Activated CD4-positive, alpha-beta T cell treated with anti-CD3 and anti-CD28 coated beads for 48 hours (primary cell): Measurements from ENCODE around the gene ZNF695.
A peak's percentile ranks its signal among the peaks of the same experiment; 100 is the strongest.
"Not testable (repeated sequence)": the region's sequence is repeated elsewhere in the genome, so short reads cannot be mapped to it uniquely, and the experiment has no call there.

Source experiments
- DNase-seq: peaks from one replicate; pipeline ENCODE4 v3.0.0-alpha.2; 2020

Gene ZNF695

GRCh38 chr1:247007511-247008405 is at the start of gene ZNF695:
Gene ZNF695, minus strand, starts transcription at chr1:247008057. Its CDS starts 149 bp downstream, at chr1:247007908.
- DNase-seq, result peak; percentile 79

- no peak for DNase-seq
Observed at GRCh38 chr1:247056071-247056470, 48.2 kb upstream of the ZNF695 start.

- no peak for DNase-seq
Observed at GRCh38 chr1:247054992-247055415, 47.1 kb upstream of the ZNF695 start.

- no peak for DNase-seq
Observed at GRCh38 chr1:247047702-247048101, 39.8 kb upstream of the ZNF695 start.

- DNase-seq, result no peak
Observed at GRCh38 chr1:247047260-247047659, 39.4 kb upstream of the ZNF695 start.

GRCh38 chr1:247043406-247043805 is 35.5 kb upstream of the ZNF695 start:
- no peak for DNase-seq

- DNase-seq, result no peak
Observed at GRCh38 chr1:247037511-247038320, 29.9 kb upstream of the ZNF695 start.

GRCh38 chr1:247032306-247032705 is 24.4 kb upstream of the ZNF695 start:
- DNase-seq, result not testable (repeated sequence)

GRCh38 chr1:247024658-247025057 is 16.8 kb upstream of the ZNF695 start:
- DNase-seq, result not testable (repeated sequence)

GRCh38 chr1:247013391-247013790 is 5.5 kb upstream of the ZNF695 start:
- no peak for DNase-seq

- no peak for DNase-seq
Observed at GRCh38 chr1:247008406-247008799, 546 bp upstream of the ZNF695 start.

- not testable (repeated sequence) for DNase-seq
Observed at GRCh38 chr1:247004081-247004480, 3.8 kb downstream of the ZNF695 start.

- DNase-seq, result no peak
Observed at GRCh38 chr1:246989901-246990300, 18.0 kb downstream of the ZNF695 start.

- DNase-seq, result no peak
Observed at GRCh38 chr1:246988316-246988715, 19.5 kb downstream of the ZNF695 start.

- no peak for DNase-seq
Observed at GRCh38 chr1:246987083-246987690, 20.7 kb downstream of the ZNF695 start.

- DNase-seq, result no peak
Observed at GRCh38 chr1:246978785-246979184, 29.1 kb downstream of the ZNF695 start.

GRCh38 chr1:246978281-246978680 is 29.6 kb downstream of the ZNF695 start:
- DNase-seq, result no peak

- no peak for DNase-seq
Observed at GRCh38 chr1:246971969-246972368, 35.9 kb downstream of the ZNF695 start.

GRCh38 chr1:246971090-246971721 is 36.7 kb downstream of the ZNF695 start:
- DNase-seq, result peak; percentile 57

- DNase-seq, result no peak
Observed at GRCh38 chr1:246969621-246970020, 38.2 kb downstream of the ZNF695 start.

GRCh38 chr1:246966502-246966901 is 41.4 kb downstream of the ZNF695 start:
- DNase-seq, result no peak

- DNase-seq, result no peak
Observed at GRCh38 chr1:246959944-246960693, 47.7 kb downstream of the ZNF695 start.
